ENCODE results near the gene ARHGEF10L.

ARHGEF10L gene

DNA sequence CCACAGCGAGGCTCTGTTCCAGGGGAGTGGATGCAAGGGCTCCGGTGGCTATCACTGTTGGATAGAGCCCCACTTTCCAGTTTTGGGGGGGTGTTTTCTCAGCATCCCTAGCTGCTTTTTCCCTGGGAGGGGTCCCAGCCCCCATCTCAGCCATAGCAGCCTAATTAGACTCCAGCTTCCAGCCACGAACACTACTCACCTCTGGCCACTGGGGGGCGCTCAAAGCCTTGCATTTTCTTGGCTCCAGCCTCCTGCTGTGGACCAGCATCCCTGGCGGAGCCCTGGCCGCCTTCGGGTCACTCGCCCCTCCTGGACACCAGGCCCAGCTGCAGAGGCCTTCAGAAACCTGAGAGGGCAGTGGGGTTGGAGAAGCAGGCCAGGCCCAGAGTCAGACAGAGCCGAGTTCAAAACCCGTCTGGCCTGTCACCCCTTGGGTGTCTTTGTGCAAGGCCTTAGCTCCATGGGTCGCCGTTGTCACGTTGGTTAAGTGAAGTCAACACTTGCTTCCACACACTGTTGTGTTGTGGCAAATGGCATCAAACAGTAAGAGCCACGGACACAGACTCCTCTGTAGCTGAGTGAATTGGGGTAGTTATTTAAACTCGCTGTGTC is 122.2 kb downstream of the ARHGEF10L start:
- DNase-seq (ENCODE audit: low read depth) = peak; percentile 16

DNA sequence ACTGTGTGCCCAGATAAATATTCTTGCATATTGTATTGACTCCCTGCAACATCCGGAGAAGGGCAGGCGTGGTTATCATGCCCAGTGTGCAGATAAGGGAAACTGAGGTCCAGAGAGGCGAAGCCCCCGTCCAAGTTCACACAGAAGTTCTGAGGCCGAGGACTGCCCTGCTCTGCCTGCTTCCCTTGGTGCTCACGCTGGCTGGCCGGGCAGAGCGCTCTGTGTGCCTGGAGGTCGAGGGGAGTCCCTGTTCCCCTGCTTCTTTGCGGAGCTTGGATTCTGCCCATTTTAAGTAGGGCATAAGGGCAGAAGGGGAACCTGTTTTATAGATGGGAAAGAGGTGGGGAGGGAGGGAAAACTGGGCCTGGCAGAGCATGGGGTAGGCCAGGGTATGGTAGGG is 122.8 kb downstream of the ARHGEF10L start:
- DNase-seq (ENCODE audit: low read depth) = no peak

DNA sequence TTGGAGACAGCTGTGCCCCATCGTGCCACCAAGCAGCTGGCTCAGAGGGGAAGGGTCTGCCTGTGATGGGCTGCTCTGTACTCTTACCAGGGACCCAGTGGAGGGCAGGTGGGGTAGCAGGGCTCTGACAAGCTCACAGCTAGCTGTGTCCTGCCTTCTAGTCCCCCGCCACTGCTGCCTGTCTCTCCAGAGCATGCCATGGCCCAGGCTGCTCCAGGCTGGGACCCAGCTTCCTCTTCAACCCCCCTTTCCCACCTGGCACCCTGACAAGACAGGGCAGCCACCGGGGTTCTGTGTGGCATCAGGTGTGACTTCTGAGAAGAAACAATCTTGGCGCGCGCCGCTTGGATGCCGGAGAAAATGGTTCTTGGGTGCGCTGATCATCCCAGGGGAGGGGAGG is 123.3 kb downstream of the ARHGEF10L start:
- DNase-seq (ENCODE audit: low read depth) = no peak

DNA sequence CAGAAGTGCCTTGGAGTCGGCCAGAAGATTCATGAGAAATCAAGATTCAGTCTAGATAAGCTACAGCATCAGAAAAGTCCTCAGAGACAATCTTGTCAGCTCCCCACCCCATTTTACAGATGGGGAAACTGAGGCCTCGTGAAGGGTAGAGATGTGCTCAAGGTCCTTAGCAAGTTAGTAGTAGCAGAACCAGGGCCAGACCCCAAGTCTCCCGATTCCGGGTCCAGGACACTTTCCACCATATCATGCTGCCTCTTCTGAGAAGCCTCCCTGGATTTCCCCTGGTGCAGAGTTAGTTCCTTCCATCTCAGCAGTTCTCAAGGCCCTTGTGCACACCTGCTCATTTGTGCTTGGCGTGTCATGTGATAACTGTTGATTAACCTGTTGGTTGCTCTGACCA is 124.1 kb downstream of the ARHGEF10L start:
- DNase-seq (ENCODE audit: low read depth) = no peak

DNA sequence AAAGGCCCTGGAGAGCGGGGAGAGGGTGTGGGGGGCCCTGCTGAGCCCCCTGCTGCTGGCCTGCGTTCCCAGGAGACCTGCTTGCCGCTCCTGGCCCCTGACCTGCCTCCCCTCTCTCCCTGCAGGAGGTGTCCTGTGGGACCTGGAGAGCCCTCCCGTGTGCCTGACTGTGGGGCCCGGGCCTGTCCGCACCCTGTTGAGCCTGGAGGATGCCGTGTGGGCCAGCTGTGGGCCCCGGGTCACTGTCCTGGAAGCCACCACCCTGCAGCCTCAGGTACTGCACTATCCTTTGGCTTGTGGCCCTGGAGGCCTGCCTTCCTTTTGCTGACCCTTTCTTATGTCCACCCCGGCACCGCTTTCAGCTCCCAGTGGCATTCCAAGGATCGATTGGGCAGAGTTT is 124.8 kb downstream of the ARHGEF10L start:
- no peak for DNase-seq (ENCODE audit: low read depth)

DNA sequence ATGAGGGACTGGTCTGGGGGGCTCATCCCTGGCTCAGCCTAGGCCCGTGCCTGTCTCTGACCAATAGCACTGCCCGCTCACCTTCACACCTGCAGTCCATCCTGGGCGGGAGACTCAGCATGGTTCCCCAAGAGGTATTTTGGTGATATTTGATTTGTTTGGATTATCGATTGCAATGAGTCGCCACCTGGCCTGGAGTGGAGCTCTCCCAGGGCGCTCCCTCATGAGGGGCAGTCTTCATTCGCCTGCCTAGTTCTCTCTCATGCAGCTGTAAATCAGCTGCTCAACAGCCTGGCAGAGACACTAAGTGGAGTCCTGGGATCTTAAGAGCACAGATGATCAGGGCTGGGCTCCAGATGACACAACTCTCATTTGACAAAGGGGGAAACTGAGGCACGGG is 125.6 kb downstream of the ARHGEF10L start:
- DNase-seq (ENCODE audit: low read depth) = no peak

DNA sequence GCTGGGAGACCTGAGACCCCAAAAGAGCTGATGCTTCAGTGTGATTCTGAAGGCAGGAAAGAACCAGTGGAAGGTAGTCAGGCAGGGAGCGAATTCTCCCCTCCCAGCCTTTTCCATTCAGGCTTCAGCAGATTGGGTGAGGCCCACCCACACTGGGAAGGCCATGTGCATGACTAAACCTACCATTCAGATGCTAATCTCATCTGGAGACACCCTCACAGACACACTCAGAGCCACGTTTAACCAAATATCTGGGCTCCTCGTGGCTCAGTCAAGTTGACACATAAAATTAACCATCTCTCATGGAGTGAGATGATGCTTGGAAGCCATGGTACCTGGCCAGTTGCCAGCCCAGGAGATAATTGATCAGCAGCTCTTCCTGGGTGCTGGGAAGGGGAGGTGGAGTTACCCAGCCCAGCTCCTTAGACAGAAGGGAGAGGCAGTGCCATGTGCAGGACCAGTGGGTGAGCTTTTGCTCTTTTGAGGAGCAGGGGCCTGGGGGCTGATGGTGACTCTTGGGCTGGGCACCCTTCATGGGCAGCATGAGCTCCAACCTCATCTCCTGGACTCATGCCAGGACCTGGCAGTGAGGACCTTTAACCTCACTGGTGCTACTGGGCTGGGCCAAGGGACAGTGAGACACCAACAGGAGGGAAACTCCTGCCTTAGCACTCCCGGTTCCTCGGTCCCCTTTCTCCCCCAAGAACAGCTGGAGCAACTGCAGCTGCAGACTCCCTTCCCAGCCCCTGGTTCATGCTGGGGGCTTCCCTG is 126.6 kb downstream of the ARHGEF10L start:
- DNase-seq (ENCODE audit: low read depth) = no peak

DNA sequence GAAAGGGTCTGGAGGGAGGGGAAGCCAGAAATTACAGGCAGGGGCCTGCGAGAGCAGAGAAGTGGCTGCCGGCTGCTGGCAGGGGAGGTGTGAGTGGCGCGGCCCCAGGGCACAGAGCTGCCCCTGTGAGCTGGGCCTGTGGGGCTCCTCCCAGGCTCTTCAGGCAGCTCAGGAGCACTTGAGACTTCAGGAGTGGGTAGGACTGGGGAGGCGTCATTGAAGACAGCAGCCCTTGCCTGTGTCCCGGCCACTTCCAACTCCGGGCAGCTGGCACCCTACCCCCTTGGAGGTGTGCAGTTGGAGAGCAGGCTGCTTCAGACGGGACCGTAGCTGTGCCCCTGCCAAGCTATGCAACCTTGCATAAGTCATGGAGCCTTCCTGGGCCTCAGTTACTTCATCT is 128.1 kb downstream of the ARHGEF10L start:
- DNase-seq (ENCODE audit: low read depth) = no peak

DNA sequence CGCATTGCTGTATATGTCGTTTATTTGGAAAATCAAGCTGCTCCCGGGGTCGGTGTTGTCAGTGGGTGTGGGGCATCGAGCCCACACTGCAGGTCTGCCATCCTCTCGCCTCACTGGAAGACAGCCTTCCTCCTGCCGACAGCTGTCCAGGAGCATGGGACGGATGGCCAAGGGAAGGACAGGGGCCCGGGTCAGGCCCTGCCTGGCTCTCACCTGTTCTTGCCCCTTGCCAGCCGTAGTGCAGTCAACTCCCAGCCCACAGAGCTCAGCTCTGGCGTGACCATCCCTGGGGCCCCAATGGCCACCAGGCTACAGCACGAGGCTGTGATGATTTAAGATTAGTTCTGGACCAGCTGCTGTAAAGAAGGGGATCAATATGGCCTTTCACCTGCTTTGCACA is 128.7 kb downstream of the ARHGEF10L start:
- no peak for DNase-seq (ENCODE audit: low read depth)

DNA sequence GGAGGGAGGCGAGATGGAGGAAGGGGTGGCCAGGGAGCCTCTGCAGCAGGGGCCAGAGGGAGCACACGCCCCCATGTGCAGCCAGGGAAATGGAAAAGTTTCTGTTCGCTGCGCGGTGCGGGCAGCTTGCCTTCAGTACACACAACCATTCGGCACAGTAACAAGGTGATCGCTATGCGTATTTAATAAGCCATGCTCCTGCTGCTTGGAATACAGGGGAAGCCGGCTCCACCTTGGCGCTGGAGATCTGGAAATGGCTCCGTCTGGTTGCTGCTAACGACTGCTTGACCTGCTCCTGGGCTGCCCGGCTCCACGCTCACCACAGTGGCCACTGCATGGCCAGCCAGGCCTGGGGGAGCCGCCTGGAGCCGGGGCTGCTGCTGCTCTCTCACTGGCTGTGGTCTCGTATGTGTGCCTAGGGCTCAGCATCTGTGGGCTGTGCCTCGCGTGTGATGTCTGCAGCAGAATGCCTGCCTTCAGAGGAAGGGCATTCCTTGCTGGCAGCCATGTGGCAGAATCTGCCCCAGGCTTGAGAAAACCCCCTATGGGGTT is 129.2 kb downstream of the ARHGEF10L start:
- DNase-seq (ENCODE audit: low read depth) = no peak

DNA sequence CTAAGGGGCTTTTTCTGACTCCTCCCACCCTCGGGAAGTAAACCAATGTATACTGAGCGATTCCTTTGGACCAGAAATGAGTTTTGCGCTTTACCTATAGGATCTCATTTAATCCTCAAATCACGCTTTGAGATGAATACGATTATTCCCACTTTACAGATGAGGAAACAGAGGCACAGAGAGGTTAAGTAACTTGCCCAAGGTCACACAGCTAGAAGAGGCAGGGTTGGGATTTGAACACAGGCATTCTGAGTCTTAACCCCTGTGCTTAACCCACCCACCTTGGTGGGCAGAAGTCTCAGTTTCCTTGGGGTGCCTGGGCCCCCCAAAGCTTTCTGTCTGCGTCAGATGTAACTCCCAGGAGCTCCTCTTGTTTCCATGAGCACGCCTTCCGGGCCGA is 129.8 kb downstream of the ARHGEF10L start:
- no peak for DNase-seq (ENCODE audit: low read depth)

DNA sequence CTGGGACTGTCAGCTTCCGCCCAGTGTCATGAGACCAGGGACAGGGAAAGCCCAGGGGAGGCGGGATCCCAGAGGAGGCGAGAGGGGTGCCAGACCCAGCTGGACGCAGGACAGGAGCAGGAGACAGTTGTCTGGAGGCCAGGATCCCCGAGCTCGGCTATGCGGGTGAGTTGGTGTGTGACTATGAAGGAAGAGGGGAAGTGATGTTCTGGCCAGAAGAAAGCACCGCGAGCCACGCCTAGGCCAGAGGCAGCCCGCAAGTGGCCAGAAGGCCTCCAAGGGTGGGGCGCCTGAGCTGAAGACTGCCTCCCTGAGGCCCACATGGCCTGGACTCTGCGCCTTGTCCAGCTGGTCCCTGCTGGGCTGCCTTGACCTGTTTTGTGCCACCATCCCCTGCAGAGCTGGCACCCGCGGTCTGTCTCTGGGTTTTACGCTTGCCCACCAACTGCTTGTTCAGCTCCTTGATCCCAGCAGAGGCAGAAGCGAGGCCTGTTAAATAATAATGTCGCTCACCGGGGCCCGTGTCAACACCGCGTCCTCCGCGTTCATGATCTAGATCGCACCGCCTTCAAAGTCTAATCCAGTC is 130.5 kb downstream of the ARHGEF10L start:
- DNase-seq (ENCODE audit: low read depth) = no peak

DNA sequence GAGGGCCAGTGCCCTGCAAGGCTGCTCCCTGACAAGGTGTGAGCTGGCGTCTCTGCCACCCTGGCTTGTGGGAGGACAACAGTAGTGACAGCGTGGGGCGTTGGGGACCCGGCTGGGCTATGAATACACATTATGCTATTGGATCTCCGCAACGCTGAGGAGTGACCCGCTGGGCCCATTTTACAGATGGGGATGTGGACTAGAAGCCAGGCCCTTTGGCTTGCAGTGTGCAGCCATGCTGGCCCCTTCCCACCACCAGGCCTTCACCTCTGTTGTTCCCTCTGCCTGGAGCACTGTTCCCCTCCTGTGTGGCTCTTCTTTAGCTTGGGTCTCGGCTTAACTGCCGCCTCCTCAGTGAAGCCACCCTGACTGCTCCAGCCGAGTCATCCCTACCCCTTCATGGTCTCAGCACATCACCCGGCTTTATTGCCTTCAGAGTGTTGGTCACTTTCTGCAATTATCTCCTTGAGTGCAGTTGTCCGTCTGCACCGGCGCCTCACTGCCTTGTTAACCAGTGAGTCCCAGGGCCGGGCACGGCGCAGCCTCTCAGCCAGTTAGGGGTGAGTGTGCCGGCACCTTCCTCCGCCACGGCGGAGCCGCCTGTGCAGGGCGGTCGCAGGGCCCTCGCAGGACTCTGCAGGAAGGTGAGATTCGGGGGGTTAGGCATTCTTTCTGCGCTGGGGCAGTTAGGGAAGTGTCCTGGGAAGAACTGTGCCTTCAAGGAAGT is 131.3 kb downstream of the ARHGEF10L start:
- DNase-seq (ENCODE audit: low read depth) = no peak

DNA sequence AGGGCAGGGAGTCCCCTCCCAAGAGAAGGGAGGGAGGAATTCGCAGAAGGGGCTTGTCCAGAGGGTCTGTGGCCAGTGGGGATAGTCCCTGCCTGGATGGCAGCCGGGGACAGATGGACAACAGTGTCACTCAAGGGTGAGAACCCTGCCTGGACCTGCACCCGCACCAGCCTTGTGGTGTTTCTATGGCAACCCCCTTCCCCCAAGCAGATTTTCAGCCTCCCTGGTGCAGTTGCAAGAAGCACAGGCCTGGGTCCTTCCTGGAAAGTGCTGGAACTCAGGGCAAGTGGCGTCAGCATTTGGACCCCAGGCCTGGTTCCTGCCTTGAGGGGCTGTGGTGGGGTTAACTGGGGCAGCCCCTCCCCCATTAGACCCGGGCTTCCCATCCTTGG is 131.8 kb downstream of the ARHGEF10L start:
- no peak for DNase-seq (ENCODE audit: low read depth)

DNA sequence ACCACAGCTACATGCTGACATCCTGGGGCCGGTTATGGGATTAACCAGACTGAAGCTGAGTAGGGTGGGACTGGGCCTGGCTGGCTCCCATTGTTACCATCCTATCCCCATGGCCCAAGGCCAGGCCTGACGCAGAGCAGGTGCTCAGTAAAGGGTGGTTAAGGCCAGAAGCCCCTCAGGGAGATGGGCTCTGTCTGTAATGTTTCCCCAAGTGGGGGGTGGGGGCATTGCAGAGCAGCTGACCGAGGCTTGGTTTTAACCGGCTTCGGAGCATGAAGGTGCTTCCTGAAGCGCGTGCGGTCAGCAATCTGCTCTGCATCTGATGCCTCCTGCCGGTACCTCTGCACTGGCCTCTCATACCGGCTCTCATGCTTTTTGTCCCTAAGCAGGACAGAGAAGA is 132.2 kb downstream of the ARHGEF10L start:
- no peak for DNase-seq (ENCODE audit: low read depth)

DNA sequence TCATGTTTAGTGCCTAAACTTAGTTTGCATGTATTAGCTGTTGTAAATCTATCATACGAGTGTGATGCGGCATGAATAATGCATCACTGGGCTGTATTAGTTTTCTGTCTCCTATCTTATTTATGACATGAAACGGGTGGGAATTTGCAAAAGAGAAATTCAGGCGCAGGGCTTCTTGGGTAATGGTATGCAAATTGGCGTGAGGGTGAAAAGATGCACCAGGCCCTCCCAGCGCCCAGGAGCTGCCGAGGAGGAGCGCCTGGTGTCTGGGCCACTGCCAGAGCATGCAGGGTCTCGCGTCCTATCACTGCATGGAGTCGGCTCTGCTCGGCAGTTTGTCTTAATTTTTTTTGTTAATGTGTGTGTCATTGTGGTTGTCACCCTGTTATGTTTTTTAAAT is 132.7 kb downstream of the ARHGEF10L start:
- DNase-seq (ENCODE audit: low read depth) = no peak

DNA sequence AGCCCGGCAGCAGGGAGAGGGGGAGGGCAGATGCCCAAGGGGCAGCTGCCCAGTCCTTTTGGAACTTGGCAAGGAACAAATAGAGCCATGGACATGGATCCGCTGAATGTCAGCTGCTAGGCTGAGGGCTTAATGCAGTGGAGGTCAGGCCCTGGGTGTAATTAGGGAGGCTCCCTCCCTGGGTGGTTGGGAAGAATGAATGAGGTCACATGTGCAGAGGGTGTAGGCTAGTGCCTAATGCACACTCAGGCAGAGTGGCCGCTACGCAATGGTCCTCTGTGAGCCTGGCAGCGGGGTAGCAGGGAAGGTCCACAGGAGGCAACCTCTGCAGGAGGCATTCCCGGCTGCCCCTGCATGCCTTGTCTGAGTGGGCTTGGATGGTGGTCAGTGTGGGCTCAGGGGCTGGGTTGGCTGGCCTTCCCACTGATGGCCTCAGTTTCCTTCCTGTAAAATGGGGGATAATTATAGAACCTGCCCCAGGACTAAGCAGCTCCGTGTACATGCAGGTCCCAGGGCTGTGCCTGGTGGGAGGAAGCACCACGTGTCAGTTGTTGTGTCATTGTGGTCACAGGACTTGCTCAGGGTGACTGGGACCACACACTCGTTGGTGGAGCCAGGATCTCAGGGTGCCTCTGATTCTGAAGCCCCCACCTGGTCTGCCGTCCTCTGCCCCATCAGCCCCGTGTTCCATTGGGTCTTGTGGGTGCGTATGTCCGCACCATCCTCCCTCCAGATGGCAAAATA is 134.0 kb downstream of the ARHGEF10L start:
- DNase-seq (ENCODE audit: low read depth) = no peak

DNA sequence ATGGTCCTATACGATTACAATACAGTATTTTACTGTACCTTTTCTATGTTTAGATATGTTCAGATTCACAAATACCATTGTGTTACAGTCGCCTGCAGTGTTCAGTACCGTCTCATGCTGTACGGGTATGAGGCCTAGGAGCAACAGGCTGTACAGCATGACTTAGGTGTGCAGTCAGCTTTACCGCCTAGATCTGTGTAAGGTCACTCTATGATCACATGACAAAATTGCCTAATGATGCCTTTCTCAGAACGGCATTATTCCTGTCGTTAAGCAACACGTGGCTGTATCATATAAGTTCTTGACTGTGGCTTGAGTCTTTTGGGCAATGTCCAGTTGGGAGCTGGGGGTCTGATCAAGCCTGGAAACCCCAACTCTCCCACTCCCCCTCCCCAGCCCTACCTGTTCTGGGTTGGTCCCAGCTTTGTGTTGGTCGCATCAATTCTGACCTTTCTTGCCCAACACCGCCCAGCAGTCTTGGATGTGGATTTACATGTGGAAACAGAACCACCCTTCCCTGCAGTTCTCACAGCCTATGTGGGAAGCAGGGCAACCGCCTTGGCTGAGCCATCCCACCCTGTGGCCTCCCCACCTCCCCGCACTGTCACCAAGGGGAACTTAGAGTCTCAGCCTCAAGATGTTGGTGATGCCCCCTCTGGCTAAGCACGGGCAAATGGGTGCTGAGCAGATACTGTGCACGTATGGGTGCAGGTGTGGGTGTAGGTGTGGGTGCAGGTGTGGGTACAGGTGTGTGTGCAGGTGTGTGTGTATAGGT is 135.4 kb downstream of the ARHGEF10L start:
- DNase-seq (ENCODE audit: low read depth) = no peak

DNA sequence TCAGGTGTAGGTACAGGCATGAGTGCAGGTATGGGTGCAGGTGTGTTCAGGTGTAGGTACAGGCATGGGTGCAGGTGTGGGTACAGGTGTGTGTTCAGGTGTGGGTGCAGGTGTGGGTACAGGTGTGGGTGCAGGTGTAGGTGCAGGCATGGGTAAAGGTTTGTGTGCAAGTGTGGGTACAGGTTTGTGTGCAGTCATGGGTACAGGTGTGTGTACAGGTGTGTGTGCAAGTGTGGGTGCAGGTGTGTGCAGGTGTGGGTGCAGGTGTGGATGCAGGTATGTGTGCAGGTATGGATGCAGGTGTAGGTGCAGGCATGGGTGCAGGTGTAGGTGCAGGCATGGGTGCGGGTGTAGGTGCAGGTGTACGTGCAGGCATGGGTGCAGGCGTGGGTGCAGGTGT is 136.2 kb downstream of the ARHGEF10L start:
- no peak for DNase-seq (ENCODE audit: low read depth)

DNA sequence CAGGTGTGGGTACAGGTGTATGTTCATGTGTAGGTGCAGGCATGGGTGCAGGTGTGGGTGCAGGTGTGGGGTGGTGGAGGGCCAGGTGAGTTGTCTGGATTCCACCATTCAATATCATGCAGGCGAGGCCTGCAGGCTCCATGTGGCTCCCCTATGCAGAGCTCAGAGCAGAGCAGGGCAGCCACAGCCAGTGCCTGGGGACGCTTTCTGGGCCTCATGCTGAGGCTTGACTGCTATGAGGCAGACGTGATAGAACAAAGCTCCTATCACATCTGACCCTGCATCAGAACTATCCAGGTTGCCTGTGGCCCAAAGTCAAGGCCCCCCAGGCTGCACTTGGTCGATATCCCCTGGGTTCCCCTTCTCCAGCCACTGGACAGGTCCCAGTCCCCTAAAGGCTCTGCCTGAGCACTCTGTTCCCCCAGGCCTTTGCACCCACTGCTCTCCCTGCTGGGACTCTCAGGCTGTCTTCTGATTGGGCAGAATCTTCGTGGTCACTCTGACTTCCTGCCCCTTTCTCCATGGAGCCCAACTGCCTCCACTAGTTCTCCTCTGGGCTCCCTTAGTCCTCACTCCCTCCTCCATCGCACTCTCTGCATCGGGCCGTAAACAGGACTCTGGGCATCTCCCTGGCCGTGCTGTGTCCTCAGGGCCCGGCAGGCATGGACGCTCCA is 137.0 kb downstream of the ARHGEF10L start:
- no peak for DNase-seq (ENCODE audit: low read depth)

DNA sequence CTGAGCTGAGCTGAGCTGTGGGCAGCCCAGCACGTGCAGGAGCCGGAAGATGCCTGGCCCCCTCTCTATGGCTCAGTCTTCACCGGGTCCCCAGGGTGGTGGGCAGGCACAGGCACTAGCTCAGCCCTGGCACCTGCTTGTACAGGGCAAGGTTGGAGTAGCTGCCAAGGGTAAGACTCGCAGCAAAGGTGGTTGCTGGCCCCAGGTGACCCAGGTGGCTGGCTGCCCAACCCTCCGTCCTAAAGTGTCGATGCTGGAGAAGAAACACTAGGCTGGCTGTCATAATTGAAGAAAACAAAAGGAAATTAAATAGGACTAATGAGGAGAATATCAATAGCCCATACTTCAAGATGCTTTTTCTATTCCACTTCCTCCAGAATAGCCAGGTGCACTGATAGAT is 138.5 kb downstream of the ARHGEF10L start:
- no peak for DNase-seq (ENCODE audit: low read depth)
